ENCODE results near the gene RASD1.

Gene RASD1

GRCh38 chr17:17484451-17484899 lies 11.7 kb downstream of the RASD1 start:
- TF ChIP-seq CTCF (IDR thresholded peaks at IDR 0.05; ENCODE audit: insufficient read depth, low read length, missing control alignments), result no peak
- H3K4me3 ChIP-seq (ENCODE audit: low read depth, low read length), result no peak overlapping the region
- POLR2A ChIA-PET, result no interaction called here
- DNase-seq (ENCODE audit: low read depth, low spot score), result no peak
- CTCF ChIA-PET, result interaction anchor here (1.5 to 2.0 kb wide), 2 partner anchors 11 to 13 kb away, joined by 5 to 8 read pairs; partner anchors contain the start of gene RASD1

- no peak for DNase-seq (ENCODE audit: low read depth, low spot score)
- POLR2A ChIA-PET, result no interaction called here
- CTCF ChIA-PET, result interaction anchor here (2.1 kb wide), 1 partner anchor 15 kb away, joined by 13 read pairs; no protein-coding TSS in a partner anchor
- no peak overlapping the region for H3K4me3 ChIP-seq (ENCODE audit: low read depth, low read length)
- TF ChIP-seq CTCF (IDR thresholded peaks at IDR 0.05; ENCODE audit: insufficient read depth, low read length, missing control alignments), result no peak
These were observed 14.3 kb downstream of the RASD1 start for GRCh38 chr17:17481860-17482259.

- no peak for DNase-seq (ENCODE audit: low read depth, low spot score)
- no peak overlapping the region for H3K4me3 ChIP-seq (ENCODE audit: low read depth, low read length)
- CTCF ChIA-PET, result interaction anchor here (0.9 to 2.1 kb wide), 3 partner anchors 16 to 127 kb away, joined by 3 to 13 read pairs (median 4); no protein-coding TSS in a partner anchor
- POLR2A ChIA-PET, result interaction anchor here (0.6 kb wide), 1 partner anchor 118 kb away, joined by 3 read pairs; no protein-coding TSS in a partner anchor
- TF ChIP-seq CTCF (IDR thresholded peaks at IDR 0.05; ENCODE audit: insufficient read depth, low read length, missing control alignments), result no peak
These were observed 15.5 kb downstream of the RASD1 start for GRCh38 chr17:17480593-17481148.

GRCh38 chr17:17479209-17479608 lies 17.0 kb downstream of the RASD1 start:
- ChIA-PET POLR2A (no interaction called here), CTCF (interaction anchor here (1.0 to 1.3 kb wide), 2 partner anchors 12 to 17 kb away, joined by 6 to 8 read pairs; partner anchors contain the start of gene RASD1)
- TF ChIP-seq CTCF (IDR thresholded peaks at IDR 0.05; ENCODE audit: insufficient read depth, low read length, missing control alignments), result no peak

GRCh38 chr17:17476865-17477467 lies 19.2 kb downstream of the RASD1 start, which contains the start of gene MED9:
MED9 (plus strand) TSS chr17:17477000; CDS start chr17:17477042, 42 bp downstream.
- TF ChIP-seq CTCF (IDR thresholded peaks at IDR 0.05; ENCODE audit: insufficient read depth, low read length, missing control alignments), result no peak
- CTCF ChIA-PET, result no interaction called here
- POLR2A ChIA-PET, result interaction anchor here (0.7 kb wide), 1 partner anchor 19 kb away, joined by 3 read pairs; the partner anchor contains the start of gene RASD1
- peak within 1 kb of the TSS; percentile 94 for H3K4me3 ChIP-seq (ENCODE audit: low read depth, low read length)
- peak; percentile 21 for DNase-seq (ENCODE audit: low read depth, low spot score)

More at GRCh38 chr17:17479209-17479608, 17.0 kb downstream of the RASD1 start:
- no peak overlapping the region for H3K4me3 ChIP-seq (ENCODE audit: low read depth, low read length)
- DNase-seq (ENCODE audit: low read depth, low spot score), result no peak

GRCh38 chr17:17474341-17474740 lies 21.9 kb downstream of the RASD1 start:
- DNase-seq (ENCODE audit: low read depth, low spot score), result no peak
- TF ChIP-seq CTCF (IDR thresholded peaks at IDR 0.05; ENCODE audit: insufficient read depth, low read length, missing control alignments), result no peak
- no peak overlapping the region for H3K4me3 ChIP-seq (ENCODE audit: low read depth, low read length)
- CTCF ChIA-PET, result no interaction called here
- POLR2A ChIA-PET, result no interaction called here
